Astrocyte (in vitro differentiated cells and primary cell): ENCODE data around the gene ELN. TPM values are rescaled to one million over a fixed set of nuclear protein-coding genes. Genes with fewer than 3 reads are reported as not detected.

Experiments used
- DNase-seq: peaks from one replicate; pipeline ENCODE4 v3.0.0-alpha.2; 2010; ENCODE audit warnings: low read depth
- FAIRE-seq: peaks from 2 replicates; lab custom pipeline; 2011; peaks lifted over from hg19 to GRCh38; lab: Jason Lieb, UNC
- H2AFZ ChIP-seq: 2 replicates; pipeline ENCODE4 v1.6.0; 2012; ENCODE audit warnings: low read depth, low read length, inconsistent platforms
- H3K27ac ChIP-seq: 2 replicates; pipeline ENCODE4 v1.5.1; 2011; ENCODE audit warnings: low read depth, low read length, inconsistent platforms
- H3K27me3 ChIP-seq: 2 replicates; pipeline ENCODE4 v1.6.0; 2011; ENCODE audit warnings: low read length, inconsistent platforms; ENCODE audit not compliant: insufficient read depth
- H3K36me3 ChIP-seq: 2 replicates; pipeline ENCODE4 v1.5.1; 2011; ENCODE audit warnings: low read length, inconsistent platforms; ENCODE audit not compliant: insufficient read depth
- H3K4me1 ChIP-seq: 2 replicates; pipeline ENCODE4 v1.5.1; 2011; ENCODE audit warnings: low read length, inconsistent platforms; ENCODE audit not compliant: insufficient read depth
- H3K4me2 ChIP-seq: 2 replicates; pipeline ENCODE4 v1.6.0; 2012; ENCODE audit warnings: low read length, inconsistent platforms
- H3K4me3 ChIP-seq: 2 replicates; pipeline ENCODE4 v1.5.1; 2011; ENCODE audit warnings: low read depth, mild to moderate bottlenecking, low read length, inconsistent platforms; ENCODE audit not compliant: insufficient read depth
- H3K79me2 ChIP-seq: 2 replicates; pipeline ENCODE4 v1.6.0; 2012; ENCODE audit warnings: mild to moderate bottlenecking, low read length, inconsistent platforms; ENCODE audit not compliant: insufficient read depth
- H3K9ac ChIP-seq: 2 replicates; pipeline ENCODE4 v1.6.0; 2012; ENCODE audit warnings: mild to moderate bottlenecking, low read length, inconsistent platforms
- H3K9me3 ChIP-seq: 2 replicates; pipeline ENCODE4 v1.5.1; 2012; ENCODE audit warnings: low read depth, mild to moderate bottlenecking, low read length, inconsistent platforms; ENCODE audit not compliant: insufficient read depth
- H4K20me1 ChIP-seq: 2 replicates; pipeline ENCODE4 v1.6.0; 2012; ENCODE audit warnings: low read length, inconsistent platforms; ENCODE audit not compliant: insufficient read depth
- H3K27ac Mint-ChIP-seq: one replicate; pipeline ENCODE4 v1.8.0; 2021; ENCODE audit warnings: mild to moderate bottlenecking, mixed read lengths; ENCODE audit not compliant: unreplicated experiment
- H3K27me3 Mint-ChIP-seq: one replicate; pipeline ENCODE4 v1.8.0; 2021; ENCODE audit warnings: low read depth, mixed read lengths; ENCODE audit not compliant: unreplicated experiment
- H3K36me3 Mint-ChIP-seq: one replicate; pipeline ENCODE4 v1.8.0; 2021; ENCODE audit warnings: low read depth, mixed read lengths; ENCODE audit not compliant: unreplicated experiment
- H3K4me1 Mint-ChIP-seq: one replicate; pipeline ENCODE4 v1.8.0; 2021; ENCODE audit warnings: low read depth, mixed read lengths; ENCODE audit not compliant: unreplicated experiment
- H3K4me3 Mint-ChIP-seq: one replicate; pipeline ENCODE4 v1.8.0; 2021; ENCODE audit warnings: mild to moderate bottlenecking, moderate library complexity, mixed read lengths; ENCODE audit not compliant: unreplicated experiment
- H3K9me3 Mint-ChIP-seq: one replicate; pipeline ENCODE4 v1.8.0; 2021; ENCODE audit warnings: mild to moderate bottlenecking, mixed read lengths; ENCODE audit not compliant: unreplicated experiment
- CTCF ChIP-seq: IDR thresholded peaks from 2 replicates; pipeline ENCODE4 v1.5.1; 2011; ENCODE audit warnings: low read depth, mild to moderate bottlenecking, inconsistent platforms, low read length, moderate library complexity; ENCODE audit not compliant: insufficient read depth
- EZH2 ChIP-seq: IDR thresholded peaks from 2 replicates; pipeline ENCODE4 v1.6.1; 2012; ENCODE audit warnings: mild to moderate bottlenecking, low read length, inconsistent platforms; ENCODE audit not compliant: insufficient read depth
- total RNA-seq: library from RNA; stranded (reverse); gene quantifications from 2 replicates; pipeline ENCODE4 v1.2.1, GENCODE V29; 2021

ELN gene
- total RNA-seq, 1 donor from 2014 or later, result 0.75 TPM

- H4K20me1 ChIP-seq, result no peaks in the 10 kb centered on the region
- TF ChIP-seq CTCF (no peak), EZH2 (no peak)
- H3K27ac Mint-ChIP-seq, result no peak overlapping the region
- H3K4me3 Mint-ChIP-seq, result no peak overlapping the region
- no peak overlapping the region for H3K9ac ChIP-seq
- no peaks in the 10 kb centered on the region for H3K36me3 ChIP-seq
- H3K4me1 ChIP-seq, result no peaks in the 10 kb centered on the region
- no peak for FAIRE-seq
- no peaks in the 10 kb centered on the region for H3K79me2 ChIP-seq
- H3K27me3 ChIP-seq, result no peaks in the 10 kb centered on the region
- H3K9me3 ChIP-seq, result no peaks in the 10 kb centered on the region
- no peak overlapping the region for H3K4me3 ChIP-seq
- no peak for DNase-seq
- H3K4me1 Mint-ChIP-seq, result peaks cover 6% of the 10 kb centered on the region
- no peaks in the 10 kb centered on the region for H3K9me3 Mint-ChIP-seq
- no peak overlapping the region for H3K4me2 ChIP-seq
- peaks cover 34% of the 10 kb centered on the region for H3K27me3 Mint-ChIP-seq
- H2AFZ ChIP-seq, result no peak overlapping the region
- no peaks in the 10 kb centered on the region for H3K36me3 Mint-ChIP-seq
- H3K27ac ChIP-seq, result no peak overlapping the region
These were observed 21.1 kb downstream of the ELN start for GRCh38 chr7:74048999-74049599.

- Histone ChIP-seq H2AFZ (no peak overlapping the region), H3K79me2 (no peaks in the 10 kb centered on the region), H4K20me1 (no peaks in the 10 kb centered on the region), H3K27ac (no peak overlapping the region), H3K4me1 (no peaks in the 10 kb centered on the region), H3K4me2 (no peak overlapping the region), H3K9ac (no peak overlapping the region), H3K36me3 (no peaks in the 10 kb centered on the region), H3K9me3 (no peaks in the 10 kb centered on the region), H3K4me3 (no peak overlapping the region), H3K27me3 (no peaks in the 10 kb centered on the region)
- Mint-ChIP-seq H3K27ac (no peak overlapping the region), H3K4me1 (peaks cover 4% of the 10 kb centered on the region), H3K36me3 (no peaks in the 10 kb centered on the region), H3K9me3 (no peaks in the 10 kb centered on the region), H3K27me3 (peaks cover 32% of the 10 kb centered on the region), H3K4me3 (no peak overlapping the region)
- no peak for FAIRE-seq
- DNase-seq, result no peak
- TF ChIP-seq CTCF, result no peak
- no peak for TF ChIP-seq EZH2
These were observed 22.2 kb downstream of the ELN start for GRCh38 chr7:74049997-74050798.

GRCh38 chr7:74051193-74051592 lies 23.2 kb downstream of the ELN start:
- H3K4me1 Mint-ChIP-seq, result peaks cover 4% of the 10 kb centered on the region
- Histone ChIP-seq H3K9me3 (no peaks in the 10 kb centered on the region), H3K9ac (no peak overlapping the region), H2AFZ (no peak overlapping the region), H3K4me3 (no peak overlapping the region), H4K20me1 (no peaks in the 10 kb centered on the region), H3K27me3 (no peaks in the 10 kb centered on the region), H3K4me2 (no peak overlapping the region), H3K36me3 (no peaks in the 10 kb centered on the region), H3K79me2 (no peaks in the 10 kb centered on the region), H3K27ac (no peak overlapping the region), H3K4me1 (no peaks in the 10 kb centered on the region)
- H3K9me3 Mint-ChIP-seq, result no peaks in the 10 kb centered on the region
- H3K27me3 Mint-ChIP-seq, result peaks cover 25% of the 10 kb centered on the region
- no peak for FAIRE-seq
- no peaks in the 10 kb centered on the region for H3K36me3 Mint-ChIP-seq
- H3K27ac Mint-ChIP-seq, result no peak overlapping the region
- DNase-seq, result peak; percentile 25
- TF ChIP-seq CTCF (no peak), EZH2 (no peak)
- H3K4me3 Mint-ChIP-seq, result no peak overlapping the region
